K562 (cell line): ENCODE results near the gene MPND. TPM values are rescaled to one million over a fixed set of nuclear protein-coding genes. Genes with fewer than 3 reads are reported as not detected.

Experiments used
- EP400 ChIP-seq: fragments of 450-650 bp; IDR thresholded peaks from 2 replicates; pipeline ENCODE4 v1.6.1; 2017; ENCODE audit warnings: antibody characterized with exemption, mild to moderate bottlenecking, moderate library complexity
- KDM4B ChIP-seq, 2 experiments: fragments of 450-650 bp in 1 of 2; sonication (generic) in 1 of 2; IDR thresholded peaks; 2 replicates each; pipeline ENCODE4 v1.6.1; 2016 to 2017; ENCODE audit warnings: borderline replicate concordance in 2 of 2, antibody characterized with exemption in 1 of 2, low read depth in 1 of 2, mild to moderate bottlenecking in 1 of 2
- LARP7 ChIP-seq: fragments of 450-650 bp; IDR thresholded peaks from 2 replicates; pipeline ENCODE4 v1.6.1; 2016
- MAFF ChIP-seq: IDR thresholded peaks from 2 replicates; pipeline ENCODE4 v1.6.1; 2012; ENCODE audit warnings: low read length, improper control_type of control experiment
- NCOA4 ChIP-seq: fragments of 450-650 bp; IDR thresholded peaks from 2 replicates; pipeline ENCODE4 v1.6.1; 2018; ENCODE audit warnings: mild to moderate bottlenecking; ENCODE audit not compliant: partially characterized antibody
- NFIC ChIP-seq: fragments of 450-650 bp; IDR thresholded peaks from 2 replicates; pipeline ENCODE4 v1.6.1; 2017; ENCODE audit warnings: mild to moderate bottlenecking, inconsistent platforms
- TARDBP ChIP-seq: fragments of 450-650 bp; IDR thresholded peaks from 2 replicates; pipeline ENCODE4 v1.6.1; 2016
- ZFP36 ChIP-seq: fragments of 150-350 bp; IDR thresholded peaks from 2 replicates; pipeline ENCODE4 v1.6.1; 2018; ENCODE audit warnings: low read length, low read depth; ENCODE audit not compliant: partially characterized antibody
- ZNF311 ChIP-seq: fragments of 250-450 bp; sonication (Bioruptor Pico); IDR thresholded peaks from 2 replicates; pipeline ENCODE4 v1.4.0; 2020; ENCODE audit warnings: mild to moderate bottlenecking, moderate library complexity
- polyA plus RNA-seq, 8 experiments: library from polyadenylated mRNA; depleted of rRNA in 4 of 8; stranded (reverse) in 5 of 8; unstranded in 3 of 8; fragments of >200 nt; fragmentation: Nextera tagmentation in 2 of 8; fragmentation: Illumina TruSeq in 1 of 8; extraction: Ambion mirVana in 2 of 8; extraction: Trizol in 1 of 8; gene quantifications; 2 replicates each; pipeline versions ENCODE4 v1.2.1 to v1.2.3, GENCODE V29; 2011 to 2014; ENCODE audit warnings: inconsistent platforms in 1 of 8, missing spikeins in 1 of 8
- total RNA-seq, 7 experiments: library from RNA; depleted of rRNA in 6 of 7; stranded (reverse); fragments of >200 nt in 6 of 7; fragmentation: Illumina TruSeq in 2 of 7; extraction: Trizol in 2 of 7; gene quantifications; 2 replicates each; pipeline versions ENCODE4 v1.2.1 to v1.2.3, GENCODE V29; 2011 to 2021; ENCODE audit warnings: low replicate concordance in 1 of 7
- TF ChIP-seq, protein P1 (sequence below), 2 experiments: IDR thresholded peaks; 2 replicates each; pipeline ENCODE4 v1.6.1; 2011; ENCODE audit warnings: borderline replicate concordance in 1 of 2, control low read depth in 1 of 2, low read depth in 1 of 2, low read length in 1 of 2, mild to moderate bottlenecking in 1 of 2, mixed read lengths in 1 of 2, moderate library complexity in 1 of 2; ENCODE audit not compliant: insufficient read depth in 1 of 2, insufficient read length in 1 of 2, poor library complexity in 1 of 2, severe bottlenecking in 1 of 2; ENCODE audit errors: extremely low read depth in 1 of 2
- TF ChIP-seq, protein P2 (sequence below): sonication (generic); formaldehyde crosslinking; IDR thresholded peaks from 2 replicates; pipeline ENCODE4 v1.8.0; 2023; ENCODE audit warnings: mild to moderate bottlenecking, missing genetic modification reagents
- TF ChIP-seq, protein P3 (sequence below): fragments of 450-650 bp; formaldehyde crosslinking; IDR thresholded peaks from 2 replicates; pipeline ENCODE4 v1.4.0; 2020; ENCODE audit warnings: mild to moderate bottlenecking, moderate library complexity

MPND gene
- total and polyA plus RNA-seq, 9 of the 15 experiments (the other 6 are each of a cell fraction or from before 2014, with no cell fraction given) = 0.25 to 14.0 (median 3.9) TPM

DNA sequence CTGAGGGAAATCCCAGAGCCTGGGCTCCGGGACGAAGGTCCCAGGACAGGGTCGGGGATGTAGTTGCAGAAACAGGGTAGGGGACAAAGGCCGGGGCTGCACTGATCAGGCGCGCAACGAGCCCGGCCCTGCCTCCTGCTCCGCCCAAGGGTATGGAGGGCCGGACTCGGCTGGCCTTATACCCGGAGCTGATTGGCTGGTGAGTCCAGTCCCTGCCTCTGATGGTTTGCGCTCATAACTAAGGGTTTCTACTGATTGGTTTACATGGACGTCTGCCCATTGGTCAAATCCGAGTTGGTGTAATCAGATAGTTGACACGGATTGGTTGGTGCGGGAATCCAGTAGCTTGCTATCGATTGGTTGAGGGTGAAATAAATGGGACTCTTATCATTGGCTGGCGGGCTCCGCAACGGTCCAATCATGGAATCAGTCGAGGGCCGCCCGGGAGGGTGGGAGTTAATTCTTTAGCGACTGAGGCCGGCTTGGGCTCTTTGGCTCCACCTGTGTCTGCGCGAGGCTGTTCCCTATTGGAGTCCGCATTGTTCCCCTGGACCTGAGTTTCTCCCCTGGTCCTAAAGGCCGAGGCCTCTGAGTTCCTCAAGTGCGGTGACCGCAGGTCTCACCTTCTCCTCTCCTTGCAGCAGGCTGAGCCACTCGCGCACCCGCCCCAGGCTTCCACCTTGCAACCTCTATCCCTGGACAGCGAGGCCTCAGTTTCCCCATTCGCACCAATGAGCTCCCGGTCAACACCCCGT lies 570 bp upstream of the MPND start (continued):
- TF ChIP-seq, protein P1, sequence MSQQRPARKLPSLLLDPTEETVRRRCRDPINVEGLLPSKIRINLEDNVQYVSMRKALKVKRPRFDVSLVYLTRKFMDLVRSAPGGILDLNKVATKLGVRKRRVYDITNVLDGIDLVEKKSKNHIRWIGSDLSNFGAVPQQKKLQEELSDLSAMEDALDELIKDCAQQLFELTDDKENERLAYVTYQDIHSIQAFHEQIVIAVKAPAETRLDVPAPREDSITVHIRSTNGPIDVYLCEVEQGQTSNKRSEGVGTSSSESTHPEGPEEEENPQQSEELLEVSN (IDR thresholded peaks at IDR 0.05; ENCODE audit: borderline replicate concordance in 1 of 2, extremely low read depth in 1 of 2, insufficient read depth in 1 of 2, insufficient read length in 1 of 2, low read depth in 1 of 2, low read length in 1 of 2, poor library complexity in 1 of 2, severe bottlenecking in 1 of 2) = peak; percentile 29 to 47
- TF ChIP-seq KDM4B (IDR thresholded peaks at IDR 0.05; ENCODE audit: borderline replicate concordance in 2 of 2, low read depth in 1 of 2) (no peak; a peak in 1 of 4 replicates), NCOA4 (no peak), ZNF311 (CRISPR knock-in tag) (peak; percentile 96), ZFP36 (no peak), TARDBP (0 out of 2 replicates have a peak, but pooled peaks have one; percentile 16), NFIC (peak; percentile 47), EP400 (peak; percentile 80), MAFF (no peak), LARP7 (no peak)
- TF ChIP-seq, protein P2, sequence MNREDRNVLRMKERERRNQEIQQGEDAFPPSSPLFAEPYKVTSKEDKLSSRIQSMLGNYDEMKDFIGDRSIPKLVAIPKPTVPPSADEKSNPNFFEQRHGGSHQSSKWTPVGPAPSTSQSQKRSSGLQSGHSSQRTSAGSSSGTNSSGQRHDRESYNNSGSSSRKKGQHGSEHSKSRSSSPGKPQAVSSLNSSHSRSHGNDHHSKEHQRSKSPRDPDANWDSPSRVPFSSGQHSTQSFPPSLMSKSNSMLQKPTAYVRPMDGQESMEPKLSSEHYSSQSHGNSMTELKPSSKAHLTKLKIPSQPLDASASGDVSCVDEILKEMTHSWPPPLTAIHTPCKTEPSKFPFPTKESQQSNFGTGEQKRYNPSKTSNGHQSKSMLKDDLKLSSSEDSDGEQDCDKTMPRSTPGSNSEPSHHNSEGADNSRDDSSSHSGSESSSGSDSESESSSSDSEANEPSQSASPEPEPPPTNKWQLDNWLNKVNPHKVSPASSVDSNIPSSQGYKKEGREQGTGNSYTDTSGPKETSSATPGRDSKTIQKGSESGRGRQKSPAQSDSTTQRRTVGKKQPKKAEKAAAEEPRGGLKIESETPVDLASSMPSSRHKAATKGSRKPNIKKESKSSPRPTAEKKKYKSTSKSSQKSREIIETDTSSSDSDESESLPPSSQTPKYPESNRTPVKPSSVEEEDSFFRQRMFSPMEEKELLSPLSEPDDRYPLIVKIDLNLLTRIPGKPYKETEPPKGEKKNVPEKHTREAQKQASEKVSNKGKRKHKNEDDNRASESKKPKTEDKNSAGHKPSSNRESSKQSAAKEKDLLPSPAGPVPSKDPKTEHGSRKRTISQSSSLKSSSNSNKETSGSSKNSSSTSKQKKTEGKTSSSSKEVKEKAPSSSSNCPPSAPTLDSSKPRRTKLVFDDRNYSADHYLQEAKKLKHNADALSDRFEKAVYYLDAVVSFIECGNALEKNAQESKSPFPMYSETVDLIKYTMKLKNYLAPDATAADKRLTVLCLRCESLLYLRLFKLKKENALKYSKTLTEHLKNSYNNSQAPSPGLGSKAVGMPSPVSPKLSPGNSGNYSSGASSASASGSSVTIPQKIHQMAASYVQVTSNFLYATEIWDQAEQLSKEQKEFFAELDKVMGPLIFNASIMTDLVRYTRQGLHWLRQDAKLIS (CRISPR knock-in tag) = peak; percentile 52
- TF ChIP-seq, protein P3, sequence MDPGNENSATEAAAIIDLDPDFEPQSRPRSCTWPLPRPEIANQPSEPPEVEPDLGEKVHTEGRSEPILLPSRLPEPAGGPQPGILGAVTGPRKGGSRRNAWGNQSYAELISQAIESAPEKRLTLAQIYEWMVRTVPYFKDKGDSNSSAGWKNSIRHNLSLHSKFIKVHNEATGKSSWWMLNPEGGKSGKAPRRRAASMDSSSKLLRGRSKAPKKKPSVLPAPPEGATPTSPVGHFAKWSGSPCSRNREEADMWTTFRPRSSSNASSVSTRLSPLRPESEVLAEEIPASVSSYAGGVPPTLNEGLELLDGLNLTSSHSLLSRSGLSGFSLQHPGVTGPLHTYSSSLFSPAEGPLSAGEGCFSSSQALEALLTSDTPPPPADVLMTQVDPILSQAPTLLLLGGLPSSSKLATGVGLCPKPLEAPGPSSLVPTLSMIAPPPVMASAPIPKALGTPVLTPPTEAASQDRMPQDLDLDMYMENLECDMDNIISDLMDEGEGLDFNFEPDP = no peak
